Vagina (tissue), 2 donors: ENCODE results near the gene STK35. TPM values are rescaled to one million over a fixed set of nuclear protein-coding genes. Genes with fewer than 3 reads are reported as not detected.

Experiments used
- DNase-seq, 2 donors: peaks; one replicate each; pipeline ENCODE4 v3.0.0-alpha.2; 2017; ENCODE audit errors: extremely low spot score in 2 of 2
- H3K27ac ChIP-seq: fragments of 200-600 bp; sonication (generic); one replicate; pipeline ENCODE4 v1.5.1; 2019
- H3K27me3 ChIP-seq: fragments of 200-600 bp; sonication (generic); one replicate; pipeline ENCODE4 v1.5.1; 2019
- H3K36me3 ChIP-seq, 2 donors: fragments of 200-600 bp; sonication (generic); one replicate each; pipeline ENCODE4 v1.5.1; 2017 to 2019
- H3K4me1 ChIP-seq: fragments of 200-600 bp; sonication (generic); one replicate; pipeline ENCODE4 v1.5.1; 2019
- H3K4me3 ChIP-seq, 2 donors: fragments of 200-600 bp; sonication (generic); 1 replicate in 1 of 2; 2 replicates in 1 of 2; pipeline ENCODE4 v1.5.1; 2016 to 2019
- H3K9me3 ChIP-seq: fragments of 200-600 bp; sonication (generic); one replicate; pipeline ENCODE4 v1.5.1; 2019
- POLR2A ChIP-seq, 2 donors: fragments of 450-650 bp; IDR thresholded peaks; one replicate each; pipeline ENCODE4 v1.6.1; 2017; ENCODE audit warnings: antibody characterized with exemption in 2 of 2, mild to moderate bottlenecking in 2 of 2, moderate library complexity in 2 of 2
- POLR2AphosphoS5 ChIP-seq, 2 donors: sonication (generic); formaldehyde crosslinking; IDR thresholded peaks; one replicate each; pipeline ENCODE4 v1.9.0; 2017; ENCODE audit warnings: antibody characterized with exemption in 2 of 2, mild to moderate bottlenecking in 2 of 2, low read depth in 1 of 2; ENCODE audit not compliant: insufficient read depth in 1 of 2
- intact Hi-C: fragments of 100-400 bp; cut with DNase I; formaldehyde crosslinking; loops from one replicate; pipeline ENCODE4 v1.15.1; 2023
- total RNA-seq: library from RNA; depleted of rRNA; stranded (reverse); fragments of >200 nt; gene quantifications from one replicate; pipeline ENCODE4 v1.2.3, GENCODE V29; 2016
- TF ChIP-seq, protein P1 (sequence below), 3 experiments: fragments of 450-650 bp in 2 of 3; fragments of 200-600 bp in 1 of 3; sonication (generic) in 1 of 3; IDR thresholded peaks; one replicate each; pipeline ENCODE4 v1.5.1; 2017 to 2019; ENCODE audit warnings: antibody characterized with exemption in 3 of 3, mild to moderate bottlenecking in 2 of 3, moderate library complexity in 2 of 3

Gene STK35
- total RNA-seq, 1 donor from 2014 or later: 11.5 TPM

DNA sequence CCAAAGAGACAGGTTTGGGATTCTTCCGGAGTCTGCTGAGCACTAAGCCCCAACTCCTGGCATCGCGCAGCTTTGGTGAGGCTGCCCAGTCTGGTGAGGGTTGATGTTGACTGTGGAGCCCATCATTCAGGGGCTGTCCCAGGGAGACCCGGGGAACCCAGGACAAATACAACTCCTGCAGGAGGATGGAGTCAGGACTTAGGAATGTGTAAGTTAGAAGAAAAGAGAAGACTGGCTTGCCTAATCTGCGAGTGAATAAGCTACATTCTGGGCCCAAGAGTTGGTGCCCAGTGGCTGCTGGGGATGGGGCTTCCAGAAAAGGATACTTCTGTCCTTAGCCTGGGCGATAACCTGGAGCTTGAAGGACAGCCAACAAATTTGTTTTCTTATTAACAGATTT lies 47.9 kb downstream of the STK35 start:
- no peak overlapping the region for H3K27ac ChIP-seq
- TF ChIP-seq POLR2AphosphoS5 (IDR thresholded peaks at IDR 0.05; ENCODE audit: insufficient read depth in 1 of 2, low read depth in 1 of 2) (no peak), POLR2A (IDR thresholded peaks at IDR 0.05) (no peak)
- TF ChIP-seq, protein P1, sequence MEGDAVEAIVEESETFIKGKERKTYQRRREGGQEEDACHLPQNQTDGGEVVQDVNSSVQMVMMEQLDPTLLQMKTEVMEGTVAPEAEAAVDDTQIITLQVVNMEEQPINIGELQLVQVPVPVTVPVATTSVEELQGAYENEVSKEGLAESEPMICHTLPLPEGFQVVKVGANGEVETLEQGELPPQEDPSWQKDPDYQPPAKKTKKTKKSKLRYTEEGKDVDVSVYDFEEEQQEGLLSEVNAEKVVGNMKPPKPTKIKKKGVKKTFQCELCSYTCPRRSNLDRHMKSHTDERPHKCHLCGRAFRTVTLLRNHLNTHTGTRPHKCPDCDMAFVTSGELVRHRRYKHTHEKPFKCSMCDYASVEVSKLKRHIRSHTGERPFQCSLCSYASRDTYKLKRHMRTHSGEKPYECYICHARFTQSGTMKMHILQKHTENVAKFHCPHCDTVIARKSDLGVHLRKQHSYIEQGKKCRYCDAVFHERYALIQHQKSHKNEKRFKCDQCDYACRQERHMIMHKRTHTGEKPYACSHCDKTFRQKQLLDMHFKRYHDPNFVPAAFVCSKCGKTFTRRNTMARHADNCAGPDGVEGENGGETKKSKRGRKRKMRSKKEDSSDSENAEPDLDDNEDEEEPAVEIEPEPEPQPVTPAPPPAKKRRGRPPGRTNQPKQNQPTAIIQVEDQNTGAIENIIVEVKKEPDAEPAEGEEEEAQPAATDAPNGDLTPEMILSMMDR (IDR thresholded peaks at IDR 0.05): no peak
- H3K4me3 ChIP-seq: no peak overlapping the region
- H3K9me3 ChIP-seq: no peaks in the 10 kb centered on the region
- H3K4me1 ChIP-seq: peaks cover 20% of the 10 kb centered on the region
- intact Hi-C loops: no loop called here
- DNase-seq: no peak
- peaks cover 0 to 17% of the 10 kb centered on the region in 2 donors for H3K36me3 ChIP-seq
- no peaks in the 10 kb centered on the region for H3K27me3 ChIP-seq

DNA sequence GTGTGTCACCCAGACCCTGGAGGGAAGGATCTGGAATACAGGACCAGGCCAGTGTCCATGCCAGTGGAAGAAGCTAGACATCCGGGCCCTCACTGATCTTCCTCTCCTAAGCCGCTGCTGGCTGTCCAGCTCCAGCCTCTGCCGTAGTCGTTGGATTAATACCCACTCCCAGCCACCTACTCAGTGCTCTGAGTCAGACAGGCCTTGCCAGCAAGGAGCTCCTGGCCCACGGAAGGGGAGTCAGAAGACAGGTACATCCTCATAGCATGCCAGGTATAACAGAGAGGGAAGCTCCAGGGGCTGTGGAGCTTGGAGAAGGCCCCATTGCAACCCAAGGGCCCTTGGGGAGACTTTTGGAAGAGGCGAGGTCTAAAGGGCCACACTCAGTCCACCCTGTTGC lies 49.0 kb downstream of the STK35 start:
- Histone ChIP-seq H3K27ac (no peak overlapping the region), H3K36me3 (peaks cover 0 to 11% of the 10 kb centered on the region in 2 donors), H3K4me3 (no peak overlapping the region), H3K27me3 (no peaks in the 10 kb centered on the region), H3K4me1 (peaks cover 20% of the 10 kb centered on the region), H3K9me3 (no peaks in the 10 kb centered on the region)
- TF ChIP-seq POLR2A (IDR thresholded peaks at IDR 0.05): no peak
- TF ChIP-seq, protein P1 (IDR thresholded peaks at IDR 0.05): no peak
- no peak for TF ChIP-seq POLR2AphosphoS5 (IDR thresholded peaks at IDR 0.05; ENCODE audit: insufficient read depth in 1 of 2, low read depth in 1 of 2)
- DNase-seq: no peak
- intact Hi-C loops: no loop called here

DNA sequence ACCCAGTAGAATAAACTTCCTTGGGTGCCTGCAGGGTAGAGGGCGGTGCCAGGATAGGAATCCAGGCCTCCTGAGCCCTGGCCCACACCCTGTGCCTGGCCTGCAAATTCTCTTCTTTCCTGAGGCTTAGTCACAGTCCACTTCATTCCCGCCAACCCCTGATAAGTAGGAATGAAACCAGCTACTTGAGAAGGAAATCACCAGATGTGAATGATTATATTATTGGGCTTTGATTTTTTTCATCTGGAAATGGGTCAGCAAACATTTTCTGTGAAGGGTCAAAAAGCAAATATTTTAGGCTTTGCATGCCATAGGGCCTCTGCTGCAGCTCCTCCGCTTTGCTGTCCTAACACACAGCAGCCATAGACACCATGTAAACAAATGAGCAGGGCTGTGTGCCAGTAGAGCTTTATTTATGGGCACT lies 50.2 kb downstream of the STK35 start:
- intact Hi-C loops: no loop called here
- no peaks in the 10 kb centered on the region for H3K9me3 ChIP-seq
- peaks cover 0 to 7% of the 10 kb centered on the region in 2 donors for H3K36me3 ChIP-seq
- no peak overlapping the region for H3K27ac ChIP-seq
- H3K4me1 ChIP-seq: peaks cover 20% of the 10 kb centered on the region
- H3K27me3 ChIP-seq: no peaks in the 10 kb centered on the region
- DNase-seq: no peak
- no peak overlapping the region for H3K4me3 ChIP-seq
- TF ChIP-seq, protein P1 (IDR thresholded peaks at IDR 0.05): no peak
- TF ChIP-seq POLR2A (IDR thresholded peaks at IDR 0.05) (no peak), POLR2AphosphoS5 (IDR thresholded peaks at IDR 0.05; ENCODE audit: insufficient read depth in 1 of 2, low read depth in 1 of 2) (no peak)

DNA sequence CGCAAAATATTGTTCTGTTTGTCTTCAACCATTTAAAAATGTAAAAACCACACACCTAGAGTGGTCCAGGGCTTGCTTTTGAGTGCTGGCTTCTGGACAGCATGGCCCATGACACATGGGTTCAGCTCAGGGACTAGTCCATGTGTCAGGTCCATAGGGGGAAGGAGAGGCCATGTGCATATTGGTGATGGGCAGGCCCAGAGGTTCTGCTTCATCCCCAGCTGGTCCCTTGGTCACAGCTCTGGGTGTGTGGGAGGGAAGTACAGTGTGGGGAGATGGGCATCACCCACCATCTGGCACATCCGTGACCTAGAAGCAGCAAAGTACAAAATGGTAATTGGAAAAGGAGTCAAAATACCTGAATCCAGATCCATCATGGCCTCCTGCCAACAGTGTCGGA lies 50.7 kb downstream of the STK35 start:
- DNase-seq: no peak
- Histone ChIP-seq H3K36me3 (peaks cover 0 to 3% of the 10 kb centered on the region in 2 donors), H3K9me3 (no peaks in the 10 kb centered on the region), H3K27ac (no peak overlapping the region), H3K27me3 (no peaks in the 10 kb centered on the region), H3K4me3 (no peak overlapping the region), H3K4me1 (peaks cover 20% of the 10 kb centered on the region)
- intact Hi-C loops: no loop called here
- TF ChIP-seq POLR2AphosphoS5 (IDR thresholded peaks at IDR 0.05; ENCODE audit: insufficient read depth in 1 of 2, low read depth in 1 of 2) (no peak), POLR2A (IDR thresholded peaks at IDR 0.05) (no peak)
- TF ChIP-seq, protein P1 (IDR thresholded peaks at IDR 0.05): no peak

DNA sequence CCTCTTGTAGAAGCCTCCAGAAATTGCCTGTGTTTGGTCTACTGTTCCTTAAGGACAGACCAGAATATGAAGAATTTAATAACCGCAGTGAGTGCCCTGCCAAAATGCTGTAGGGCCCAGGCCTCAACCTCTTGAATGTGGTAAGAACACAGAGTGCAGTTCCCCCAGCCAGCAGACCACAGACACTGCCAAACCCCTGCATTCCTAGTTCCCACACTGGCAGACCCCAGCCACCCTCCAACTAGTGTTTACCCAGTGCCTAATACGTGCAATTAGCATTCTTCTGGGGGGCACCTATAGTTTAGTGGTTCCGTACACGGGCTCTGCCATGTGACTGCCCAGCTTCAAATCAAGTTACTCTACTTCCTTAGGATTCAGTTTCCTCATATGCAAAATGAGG lies 51.7 kb downstream of the STK35 start:
- Histone ChIP-seq H3K27ac (no peak overlapping the region), H3K36me3 (peaks cover 0 to 3% of the 10 kb centered on the region in 2 donors), H3K9me3 (no peaks in the 10 kb centered on the region), H3K4me1 (peaks cover 20% of the 10 kb centered on the region), H3K27me3 (no peaks in the 10 kb centered on the region), H3K4me3 (no peak overlapping the region)
- intact Hi-C loops: no loop called here
- no peak for DNase-seq
- TF ChIP-seq, protein P1 (IDR thresholded peaks at IDR 0.05): no peak
- TF ChIP-seq POLR2A (IDR thresholded peaks at IDR 0.05): no peak
- TF ChIP-seq POLR2AphosphoS5 (IDR thresholded peaks at IDR 0.05; ENCODE audit: insufficient read depth in 1 of 2, low read depth in 1 of 2): no peak
